Ramos (cell line): ENCODE measurements around the gene CSNK2A1.

ENCODE experiments used
- in situ Hi-C: fragments of 300-500 bp; cut with MboI; formaldehyde crosslinking; loops from one replicate; pipeline ENCODE4 v1.14.3; 2022; ENCODE audit warnings: low sequenced_read_pairs; ENCODE audit not compliant: unreplicated experiment

The CSNK2A1 gene

DNA sequence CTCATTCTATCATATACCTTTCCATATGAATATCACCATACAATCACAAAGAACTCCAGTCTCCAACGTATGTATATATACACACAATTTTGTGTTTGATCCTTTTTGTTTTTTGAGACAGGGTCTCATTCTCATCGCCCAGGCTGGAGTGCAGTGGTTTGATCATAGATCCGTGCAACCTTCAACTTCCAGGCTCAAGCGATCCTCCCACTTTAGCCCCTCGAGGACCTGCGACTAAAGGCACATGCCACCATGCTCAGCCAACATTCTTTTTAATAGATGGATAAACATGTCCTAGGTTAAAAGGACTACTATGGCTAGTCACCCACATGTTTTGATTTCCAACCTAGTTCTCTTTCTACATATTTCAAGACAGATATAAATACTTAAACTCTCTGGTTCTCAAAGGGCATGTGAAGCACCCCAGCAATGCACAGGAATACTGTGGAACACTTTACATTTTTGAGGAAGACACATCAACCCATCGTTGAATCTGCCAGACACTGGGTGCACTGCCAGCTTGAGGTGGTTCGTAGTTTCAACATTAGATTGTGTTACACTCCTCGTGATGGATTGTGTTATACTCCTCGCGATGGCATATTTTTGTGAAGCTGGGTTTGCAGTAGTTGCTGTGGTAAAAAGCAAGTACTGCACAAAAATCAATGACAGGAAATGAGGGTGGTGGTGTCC lies 40.4 kb downstream of the CSNK2A1 start:
- in situ Hi-C loops = no loop called here

DNA sequence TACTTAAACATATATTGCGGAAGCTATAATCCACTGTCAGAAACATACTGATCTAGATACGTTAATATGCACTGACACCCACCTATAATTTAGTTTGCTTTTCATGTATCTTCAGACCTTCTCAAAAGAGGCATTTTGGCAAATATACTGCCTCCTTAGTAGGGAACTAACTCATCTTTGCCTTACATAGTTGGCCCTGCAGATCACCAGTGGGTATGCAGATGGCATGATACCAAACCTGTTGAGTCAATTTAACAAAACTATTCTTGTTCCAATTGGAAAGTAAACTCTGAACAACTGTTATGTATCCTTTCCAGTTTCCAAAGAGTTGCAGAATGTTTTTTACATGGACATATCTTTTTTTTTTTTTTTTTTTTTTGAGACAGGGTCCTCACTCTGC lies 45.6 kb downstream of the CSNK2A1 start:
- in situ Hi-C loops = no loop called here

DNA sequence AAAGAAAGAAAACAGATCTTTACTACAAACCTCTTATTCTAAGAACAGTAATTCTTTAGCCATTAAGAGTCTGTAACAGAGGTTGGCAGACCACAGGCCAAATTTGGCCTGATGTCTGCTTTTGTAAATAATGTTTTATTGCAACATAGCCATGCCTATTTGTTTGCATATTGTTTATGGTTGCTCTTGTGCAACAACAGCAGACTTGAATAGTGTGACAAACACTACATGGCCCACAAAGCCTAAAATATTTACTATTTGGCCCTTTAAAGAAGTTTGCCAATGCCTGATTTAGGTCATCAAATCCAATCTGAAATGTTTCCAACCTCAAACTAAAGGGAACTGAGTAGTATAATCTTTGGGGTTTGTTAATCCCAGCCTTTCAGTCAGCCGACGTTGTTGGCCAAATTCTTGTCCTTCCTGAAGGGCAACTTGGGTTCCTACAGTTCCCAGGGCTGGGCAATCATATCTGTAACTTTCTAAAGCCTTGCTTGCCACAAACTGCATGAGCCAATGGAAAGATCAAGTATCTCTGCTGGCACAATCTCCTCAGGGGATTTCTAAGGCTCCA lies 47.4 kb downstream of the CSNK2A1 start:
- in situ Hi-C loops = no loop called here

DNA sequence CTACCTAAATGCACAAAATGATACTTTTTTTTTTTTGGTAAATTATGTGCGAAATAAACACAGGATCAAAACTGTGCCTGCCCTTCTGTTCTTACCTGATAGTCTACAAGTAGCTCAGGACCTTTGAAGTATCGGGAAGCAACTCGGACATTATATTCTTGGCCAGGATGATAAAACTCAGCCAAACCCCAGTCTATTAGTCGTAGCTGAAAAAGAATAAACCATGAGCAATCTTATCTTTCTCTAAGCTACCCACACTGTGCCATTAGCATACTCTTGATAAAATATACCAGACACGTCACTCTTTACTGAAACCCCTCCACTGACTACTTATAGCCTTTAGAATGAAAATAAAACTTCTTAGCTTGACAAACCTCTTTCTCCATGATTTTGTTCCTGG lies 51.4 kb downstream of the CSNK2A1 start:
- in situ Hi-C loops = no loop called here

DNA sequence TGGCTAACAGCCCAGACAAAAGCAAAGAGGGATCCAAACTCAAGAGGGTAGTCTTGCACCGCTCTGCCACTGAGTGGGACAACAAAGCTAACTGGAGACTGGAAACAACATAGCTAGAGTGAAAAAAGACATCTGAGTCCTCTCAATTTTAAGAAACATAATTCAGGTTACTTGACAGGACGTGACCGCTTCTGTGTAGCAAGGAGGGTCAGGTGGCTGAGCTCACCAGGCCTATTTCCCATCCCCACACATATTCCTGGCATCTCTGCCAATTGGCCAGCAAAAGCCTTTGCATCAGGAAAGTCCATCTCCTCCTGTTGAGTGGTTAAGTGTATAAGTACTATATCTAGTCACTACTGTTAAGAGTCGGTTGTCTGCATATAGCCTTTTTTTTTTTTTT lies 55.9 kb downstream of the CSNK2A1 start:
- in situ Hi-C loops = no loop called here

DNA sequence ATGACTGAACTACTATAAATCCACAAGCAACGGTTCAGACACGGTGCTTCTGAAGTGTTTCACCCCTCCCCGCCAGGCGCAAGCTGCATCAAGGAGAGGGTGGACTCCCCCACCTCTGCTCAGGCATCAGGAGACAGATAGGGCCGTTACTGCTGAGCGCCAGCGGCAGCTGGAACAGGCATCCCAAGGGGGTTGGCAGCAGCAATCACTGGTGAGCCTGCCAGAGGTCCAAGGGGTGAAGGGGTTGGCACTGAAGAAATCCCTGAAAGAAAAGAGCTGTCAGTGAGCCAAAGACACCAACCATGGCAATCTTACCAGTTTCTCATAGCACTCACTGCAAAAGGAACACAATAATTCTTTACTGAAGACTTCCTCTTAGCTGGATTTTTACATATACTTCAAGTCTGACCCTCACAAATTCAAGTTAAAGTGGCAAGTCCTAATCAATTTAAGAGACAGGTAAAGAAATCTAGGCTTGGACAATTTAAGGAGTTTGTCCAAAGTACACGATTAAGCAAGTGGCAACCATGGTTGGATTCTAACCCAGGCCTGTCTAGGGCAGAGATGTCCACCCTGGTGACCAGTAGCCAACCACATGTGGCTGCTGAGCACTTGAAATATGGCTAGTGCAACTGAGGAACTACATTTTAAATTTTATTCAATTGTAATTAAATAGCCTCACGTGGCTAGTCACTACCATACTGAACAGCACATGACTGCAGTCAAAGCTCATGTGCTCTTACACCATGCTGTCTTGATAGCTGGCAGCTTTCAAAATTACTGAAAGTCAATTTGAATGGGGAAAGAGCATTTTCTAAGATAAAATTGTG lies 59.6 kb downstream of the CSNK2A1 start:
- in situ Hi-C loops = no loop called here

DNA sequence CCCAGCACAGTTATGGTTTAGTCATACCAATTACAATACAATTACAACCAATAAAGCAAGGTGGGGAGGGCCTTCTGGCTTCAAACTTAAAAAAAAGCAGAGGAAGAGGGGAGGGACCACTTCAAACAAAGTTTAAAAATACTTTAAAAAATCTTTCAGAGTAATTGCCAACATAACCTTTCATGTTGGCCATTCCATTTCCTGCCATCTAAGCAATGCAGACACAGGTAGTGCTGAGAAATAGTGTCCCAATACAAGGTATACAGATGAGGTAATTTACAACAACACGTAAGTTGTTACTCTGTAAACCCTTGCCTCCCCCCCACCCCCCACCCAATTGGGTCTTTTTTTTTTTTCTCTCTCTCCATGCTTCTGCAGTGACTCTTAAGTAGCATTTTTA lies 62.4 kb downstream of the CSNK2A1 start:
- in situ Hi-C loops = no loop called here

DNA sequence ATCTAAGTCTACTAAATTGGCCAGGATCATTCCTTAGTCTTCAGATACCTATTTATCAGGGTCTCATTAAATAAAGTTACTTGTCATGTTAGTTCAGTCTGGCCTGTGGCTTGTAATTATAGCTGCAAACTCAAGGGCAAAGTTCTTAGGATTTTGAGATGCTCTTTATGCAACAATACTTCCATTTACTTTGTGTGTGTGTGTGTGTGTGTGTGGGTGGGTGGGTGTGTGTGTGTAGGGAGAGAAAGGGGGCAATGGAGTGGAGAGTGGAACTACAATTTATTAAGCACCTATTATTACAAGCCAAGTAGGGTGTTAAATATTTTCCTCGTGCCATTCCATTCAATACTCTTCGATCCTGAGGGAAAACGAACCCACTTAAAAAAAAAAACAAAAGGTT lies 63.5 kb downstream of the CSNK2A1 start:
- in situ Hi-C loops = no loop called here

DNA sequence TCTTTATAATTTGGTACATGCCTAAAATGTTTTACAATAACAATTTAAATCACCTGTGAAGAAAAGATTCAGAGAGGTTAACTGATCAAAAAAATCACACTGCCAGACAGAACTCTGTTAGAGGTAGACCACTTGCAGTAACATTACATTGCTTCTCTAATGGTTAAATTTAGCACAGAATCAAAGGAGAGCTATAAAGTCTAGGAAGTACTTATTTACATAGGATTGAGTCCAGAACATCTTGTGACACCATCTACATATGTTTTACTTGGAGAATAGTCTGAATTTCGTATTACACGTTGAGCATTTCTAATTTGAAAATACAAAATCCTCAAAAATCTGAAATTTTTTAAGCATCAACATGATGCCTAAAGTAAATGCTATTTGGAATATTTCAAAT lies 64.1 kb downstream of the CSNK2A1 start:
- in situ Hi-C loops = loop anchor here (5.0 kb wide), 1 partner anchor 127 kb away; no protein-coding TSS in a partner anchor

DNA sequence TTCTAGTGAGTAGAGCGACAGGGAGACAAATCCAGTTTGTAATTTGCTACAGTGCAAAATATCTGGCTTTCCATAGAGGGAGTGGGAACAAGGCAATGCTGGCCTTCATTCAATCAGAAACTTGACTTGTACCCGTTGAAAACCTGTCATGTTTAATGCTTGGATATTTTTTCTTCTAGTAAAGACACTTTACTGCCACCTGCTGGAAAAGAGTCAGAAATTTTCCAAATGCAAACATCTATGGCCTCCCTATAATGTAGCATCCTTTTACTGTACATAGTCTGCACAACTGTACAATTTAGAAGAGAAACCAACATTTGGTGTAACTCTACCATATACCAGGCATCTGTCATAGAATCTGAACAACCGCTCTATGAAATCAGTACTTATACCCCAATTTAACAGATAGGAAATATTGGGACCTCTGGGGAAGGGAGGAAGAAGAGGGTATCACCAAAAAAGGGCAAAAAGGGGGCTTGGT lies 64.6 kb downstream of the CSNK2A1 start:
- in situ Hi-C loops = loop anchor here (5.0 kb wide), 1 partner anchor 127 kb away; no protein-coding TSS in a partner anchor

DNA sequence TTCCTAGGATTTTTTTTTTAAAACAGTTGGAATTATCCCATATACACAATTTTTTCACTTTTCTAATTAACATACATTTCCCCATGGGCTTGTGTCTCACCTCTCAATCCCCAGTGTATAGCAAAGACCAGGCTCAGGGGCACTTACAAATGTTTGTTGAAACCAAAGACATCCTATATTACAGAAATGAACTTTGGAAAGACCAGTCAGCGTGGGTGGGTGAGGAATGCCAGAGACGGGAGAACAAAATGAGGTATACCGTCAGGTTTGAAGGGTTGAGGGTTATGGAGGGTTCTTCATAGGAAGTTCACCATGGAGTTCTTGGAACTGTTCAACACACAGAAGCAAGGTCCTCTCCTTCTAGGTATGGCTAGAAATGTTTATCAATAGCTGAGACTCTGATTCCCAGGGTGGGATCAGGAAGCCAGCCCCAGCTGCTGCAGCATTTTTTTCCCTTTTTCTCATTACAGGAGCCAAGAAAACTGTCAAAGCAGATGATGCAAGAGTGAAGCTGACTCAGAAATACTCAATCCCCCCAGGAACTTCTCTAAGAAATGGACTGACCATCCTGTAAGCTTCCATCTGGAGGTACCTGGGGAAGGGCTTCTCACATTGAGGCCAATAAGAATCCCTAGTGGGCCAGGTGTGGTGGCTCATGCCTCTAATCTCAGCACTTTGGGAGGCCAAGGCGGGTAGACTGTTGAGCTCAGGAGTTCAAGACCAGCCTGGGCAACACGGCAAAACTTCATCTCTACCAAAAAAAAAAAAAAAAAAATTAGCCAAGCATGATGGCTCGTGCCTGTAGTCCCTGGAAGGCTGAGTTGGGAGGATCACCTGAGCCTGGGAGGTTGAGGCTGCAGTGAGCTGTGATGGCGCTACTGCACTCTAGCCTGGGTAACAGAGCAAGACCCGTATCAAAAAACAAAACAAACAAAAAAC lies 65.3 kb downstream of the CSNK2A1 start:
- in situ Hi-C loops = loop anchor here (5.0 kb wide), 1 partner anchor 126 kb away; no protein-coding TSS in a partner anchor

DNA sequence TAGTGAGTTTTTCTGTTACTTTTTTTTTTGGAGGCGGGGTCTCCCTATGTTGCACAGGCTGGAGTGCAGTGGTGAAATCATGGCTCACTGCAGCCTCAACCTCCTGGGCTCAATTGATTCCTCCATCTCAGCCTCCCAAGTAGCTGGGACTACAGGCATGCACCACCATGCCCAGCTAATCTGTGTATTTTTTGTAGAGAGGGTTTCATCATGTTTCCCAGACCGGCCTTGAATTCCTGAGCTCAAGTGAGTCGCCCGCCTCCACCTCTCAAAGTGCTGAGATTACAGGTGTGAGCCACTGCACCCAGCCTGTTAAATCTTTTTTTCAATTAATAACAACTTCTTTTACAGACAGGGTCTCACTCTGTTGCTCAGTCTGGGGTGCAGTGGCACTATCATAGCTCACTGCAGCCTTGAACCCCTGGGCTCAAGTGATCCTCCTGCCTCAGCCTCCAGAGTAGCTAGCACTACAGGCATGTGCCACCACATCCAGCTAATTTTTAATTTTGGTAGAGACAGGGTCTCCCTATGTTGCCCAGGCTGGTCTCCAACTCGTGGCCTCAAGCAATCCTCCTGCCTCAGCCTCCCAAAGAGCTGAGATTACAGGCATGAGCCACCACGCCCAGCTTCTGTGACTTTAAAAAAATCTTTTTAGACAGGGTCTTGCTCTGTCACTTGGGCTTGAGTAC lies 66.9 kb downstream of the CSNK2A1 start:
- in situ Hi-C loops = loop anchor here (5.0 kb wide), 1 partner anchor 124 kb away; no protein-coding TSS in a partner anchor

DNA sequence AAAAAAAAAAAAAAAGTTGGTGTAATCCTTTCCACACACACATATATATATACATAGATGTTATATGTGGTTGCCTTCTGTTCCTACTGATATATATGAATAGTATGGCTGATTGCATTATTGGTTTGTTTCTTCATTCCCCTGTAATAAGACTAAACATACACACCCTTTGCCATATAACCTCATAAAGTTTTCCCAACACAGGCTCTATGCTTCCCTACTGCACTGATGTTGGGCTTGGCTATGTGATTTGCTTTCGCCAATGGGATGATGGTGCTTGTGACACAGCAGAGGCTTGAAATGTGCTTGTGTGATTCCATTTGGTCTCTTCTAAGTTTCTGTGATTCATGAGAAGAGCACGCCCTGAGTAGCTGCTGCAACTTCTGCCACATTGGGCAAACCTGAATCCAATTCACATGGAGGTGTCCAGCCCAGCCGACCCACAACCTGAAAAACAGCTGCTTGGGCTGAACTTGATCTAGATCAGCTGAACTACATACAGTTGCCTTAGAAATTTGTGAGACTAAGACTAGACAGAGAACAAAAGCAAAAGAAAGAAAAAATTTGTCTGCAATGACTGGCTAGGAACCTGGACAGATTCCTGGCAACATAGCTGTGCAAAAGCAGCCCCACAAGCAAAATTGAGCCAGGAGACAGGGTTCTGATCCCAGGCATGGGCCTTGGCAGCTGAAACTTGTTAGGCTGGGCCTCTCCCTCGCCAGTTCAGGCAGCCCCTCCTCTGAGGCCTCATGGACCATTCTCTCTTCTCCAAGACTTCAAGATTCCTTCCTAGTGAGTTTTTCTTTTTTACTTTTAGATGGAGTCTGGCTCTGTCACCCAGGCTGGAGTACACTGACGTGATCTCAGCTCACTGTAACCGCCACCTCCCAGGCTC lies 67.9 kb downstream of the CSNK2A1 start:
- in situ Hi-C loops = loop anchor here (5.0 kb wide), 1 partner anchor 123 kb away; no protein-coding TSS in a partner anchor

DNA sequence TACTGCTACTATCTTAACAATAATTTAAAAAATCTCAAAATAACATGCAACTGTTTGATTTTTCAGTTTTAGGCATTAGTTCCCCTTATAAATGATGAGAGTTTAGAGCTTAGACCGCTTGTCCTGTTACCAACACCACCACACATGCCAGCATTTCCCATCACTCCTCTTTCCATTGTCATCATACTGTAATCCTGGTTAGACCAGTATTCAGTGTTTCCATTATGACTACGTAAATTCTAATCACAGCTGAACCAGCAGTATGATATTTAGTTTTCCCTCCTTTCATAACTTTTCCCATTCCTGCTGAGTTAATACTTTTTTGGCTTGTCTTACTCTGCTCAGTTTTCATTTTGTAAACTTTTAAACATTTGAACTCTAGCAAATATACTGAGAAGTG lies 69.0 kb downstream of the CSNK2A1 start:
- in situ Hi-C loops = no loop called here

DNA sequence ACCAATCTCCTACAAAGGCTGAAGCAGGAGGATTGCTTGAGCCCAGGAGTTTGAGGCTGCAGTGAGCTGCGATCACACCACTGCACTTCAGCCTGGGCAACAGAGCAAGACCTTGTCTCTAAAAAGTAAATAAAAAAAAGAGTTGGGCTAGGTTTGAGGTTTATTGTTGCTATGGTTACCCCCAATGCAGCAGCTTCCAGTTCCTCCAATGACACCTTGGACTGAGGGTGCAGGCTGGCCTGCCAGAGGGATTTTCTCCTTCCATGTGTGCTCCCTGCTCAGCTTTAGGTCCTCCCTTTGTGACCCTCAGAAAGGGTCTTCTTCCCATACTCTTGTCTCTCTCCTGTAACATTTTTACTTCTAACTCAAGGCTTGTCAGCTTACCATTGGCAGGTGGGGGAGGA lies 70.7 kb downstream of the CSNK2A1 start:
- in situ Hi-C loops = no loop called here

DNA sequence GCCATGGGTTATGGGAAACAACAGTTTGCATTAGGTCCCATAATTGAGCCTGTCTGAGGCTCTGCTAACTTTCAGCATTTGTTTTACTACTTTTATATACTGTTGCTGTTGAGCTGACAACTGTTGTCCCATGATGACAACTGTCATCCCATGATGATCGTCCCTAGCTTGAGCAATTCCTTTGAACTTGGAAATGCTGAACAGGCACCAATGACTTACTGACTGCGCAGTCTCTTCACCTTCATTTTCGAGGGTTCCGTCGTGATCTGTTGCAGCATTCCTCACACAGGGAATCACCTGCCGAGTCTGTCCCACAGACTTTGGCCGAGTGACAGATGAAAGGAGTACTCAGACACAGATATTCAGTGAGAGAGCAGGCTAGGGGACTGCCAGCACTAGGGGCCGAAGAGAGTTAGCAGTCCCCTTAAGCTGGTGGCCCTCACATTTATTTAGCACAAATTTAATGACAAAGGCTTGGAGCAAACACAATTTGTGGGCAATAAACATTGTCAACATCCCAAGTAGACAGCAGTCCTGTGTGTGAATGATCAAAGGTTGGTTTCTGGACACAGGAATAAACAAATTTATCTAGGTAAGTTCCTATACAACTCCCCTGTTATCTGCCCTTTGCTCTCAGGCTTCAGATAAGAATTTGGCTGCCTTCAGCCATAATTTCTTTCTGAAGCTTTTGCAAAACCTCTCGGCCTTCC lies 71.3 kb downstream of the CSNK2A1 start:
- in situ Hi-C loops = no loop called here

DNA sequence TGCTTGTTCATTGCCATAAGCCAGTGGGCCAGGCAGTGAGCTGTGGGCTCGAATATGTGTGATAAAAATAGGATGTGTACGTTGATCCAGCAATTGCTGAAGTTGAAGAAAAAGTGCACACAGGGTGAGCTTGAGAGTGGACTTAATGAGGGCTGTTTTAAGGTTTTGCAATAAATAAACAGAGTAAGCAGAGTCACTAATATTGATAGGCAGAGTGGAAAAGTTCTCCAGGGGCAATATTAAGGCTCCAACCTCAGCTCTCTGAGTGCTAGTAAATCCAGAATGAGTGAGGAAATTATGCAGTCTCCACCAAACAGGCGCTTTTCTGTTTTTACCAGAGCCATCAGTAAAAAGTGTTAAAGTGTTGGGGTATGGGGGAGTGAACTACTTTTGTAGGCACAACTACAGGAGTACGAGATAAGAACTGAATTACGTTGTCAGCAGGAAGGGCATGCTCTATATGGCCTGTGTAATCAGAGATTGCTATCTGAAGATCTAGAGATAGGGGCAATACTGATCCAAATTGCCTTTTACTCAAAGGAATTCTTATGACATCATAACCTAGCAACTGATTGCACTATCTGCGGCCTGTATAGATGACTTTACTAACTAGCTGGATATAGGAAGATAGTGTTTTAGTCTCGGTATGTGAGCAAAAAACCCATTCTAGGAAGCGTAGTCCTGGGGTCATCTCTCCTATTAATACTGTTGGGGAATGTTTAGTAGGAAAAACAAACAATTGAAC lies 73.7 kb downstream of the CSNK2A1 start:
- in situ Hi-C loops = no loop called here
